HepG2 (cell line): ENCODE data around the gene SMPD3. TPM values are rescaled to one million over a fixed set of nuclear protein-coding genes. Genes with fewer than 3 reads are reported as not detected.

ENCODE experiments used
- ATF2 ChIP-seq: sonication (generic); formaldehyde crosslinking; IDR thresholded peaks from 2 replicates; pipeline ENCODE4 v1.4.0; 2020; ENCODE audit warnings: missing genetic modification reagents
- CBX1 ChIP-seq: IDR thresholded peaks from one replicate; pipeline ENCODE4 v1.6.1; 2016; ENCODE audit warnings: antibody characterized with exemption, low read depth
- CC2D1A ChIP-seq: sonication (generic); formaldehyde crosslinking; IDR thresholded peaks from 2 replicates; pipeline ENCODE4 v1.8.1; 2023; ENCODE audit warnings: mild to moderate bottlenecking, missing genetic modification reagents
- KDM5A ChIP-seq: fragments of 200-600 bp; sonication (generic); IDR thresholded peaks from 2 replicates; pipeline ENCODE4 v1.7.0; 2018; ENCODE audit warnings: antibody characterized with exemption, mild to moderate bottlenecking, low read length, borderline replicate concordance
- MED1 ChIP-seq: sonication (generic); formaldehyde crosslinking; IDR thresholded peaks from 2 replicates; pipeline ENCODE4 v1.4.0; 2020; ENCODE audit warnings: missing genetic modification reagents
- MXI1 ChIP-seq: IDR thresholded peaks from 3 replicates; pipeline ENCODE4 v1.6.1; 2012; ENCODE audit warnings: low read depth, low read length, inconsistent platforms, borderline replicate concordance
- NBN ChIP-seq: fragments of 450-650 bp; conservative IDR thresholded peaks from 2 replicates; pipeline ENCODE4 v1.6.1; 2017
- NFKBIZ ChIP-seq: IDR thresholded peaks from 2 replicates; pipeline ENCODE4 v1.6.1; 2018; ENCODE audit warnings: missing genetic modification reagents, missing compliant biosample characterization
- RBM39 ChIP-seq: fragments of 200-400 bp; formaldehyde crosslinking; IDR thresholded peaks from one replicate; pipeline ENCODE4 v1.6.1; 2018; ENCODE audit warnings: antibody characterized with exemption, mild to moderate bottlenecking, low read depth, low read length; ENCODE audit not compliant: poor library complexity, severe bottlenecking
- SALL1 ChIP-seq: sonication (generic); formaldehyde crosslinking; IDR thresholded peaks from 2 replicates; pipeline ENCODE4 v1.8.0; 2022; ENCODE audit warnings: mild to moderate bottlenecking, missing genetic modification reagents
- SNAPC2 ChIP-seq: sonication (generic); formaldehyde crosslinking; IDR thresholded peaks from 2 replicates; pipeline ENCODE4 v1.8.1; 2022; ENCODE audit warnings: mild to moderate bottlenecking, missing genetic modification reagents
- SP140L ChIP-seq: sonication (generic); formaldehyde crosslinking; IDR thresholded peaks from 2 replicates; pipeline ENCODE4 v1.4.0; 2020; ENCODE audit warnings: missing genetic modification reagents, borderline replicate concordance
- SPEN ChIP-seq: sonication (generic); formaldehyde crosslinking; IDR thresholded peaks from 2 replicates; pipeline ENCODE4 v1.5.1; 2020; ENCODE audit warnings: low read depth, mild to moderate bottlenecking, missing genetic modification reagents
- ZBTB33 ChIP-seq: sonication (generic); formaldehyde crosslinking; IDR thresholded peaks from 2 replicates; pipeline ENCODE4 v1.4.0; 2020; ENCODE audit warnings: missing genetic modification reagents
- ZBTB42 ChIP-seq: sonication (generic); formaldehyde crosslinking; IDR thresholded peaks from 2 replicates; pipeline ENCODE4 v1.5.0; 2020; ENCODE audit warnings: mild to moderate bottlenecking, missing genetic modification reagents
- ZC3H13 ChIP-seq: sonication (generic); formaldehyde crosslinking; IDR thresholded peaks from 2 replicates; pipeline ENCODE4 v1.8.1; 2023; ENCODE audit warnings: mild to moderate bottlenecking, missing genetic modification reagents, moderate library complexity
- ZFP36L2 ChIP-seq: sonication (generic); formaldehyde crosslinking; IDR thresholded peaks from 2 replicates; pipeline ENCODE4 v1.4.0; 2020; ENCODE audit warnings: missing genetic modification reagents
- ZFP37 ChIP-seq: sonication (generic); formaldehyde crosslinking; IDR thresholded peaks from 2 replicates; pipeline ENCODE4 v1.4.0; 2020; ENCODE audit warnings: missing genetic modification reagents, borderline replicate concordance
- ZNF18 ChIP-seq: sonication (generic); formaldehyde crosslinking; IDR thresholded peaks from 2 replicates; pipeline ENCODE4 v1.8.0; 2022; ENCODE audit warnings: mild to moderate bottlenecking, missing genetic modification reagents; ENCODE audit not compliant: insufficient replicate concordance
- ZNF232 ChIP-seq: sonication (generic); formaldehyde crosslinking; IDR thresholded peaks from 2 replicates; pipeline ENCODE4 v1.4.0; 2020; ENCODE audit warnings: missing genetic modification reagents, borderline replicate concordance
- ZNF543 ChIP-seq: sonication (generic); formaldehyde crosslinking; IDR thresholded peaks from 2 replicates; pipeline ENCODE4 v1.4.0; 2020; ENCODE audit warnings: mild to moderate bottlenecking, missing genetic modification reagents
- ZNF691 ChIP-seq: sonication (generic); formaldehyde crosslinking; IDR thresholded peaks from 2 replicates; pipeline ENCODE4 v1.4.0; 2020; ENCODE audit warnings: missing genetic modification reagents, low read depth, mild to moderate bottlenecking, borderline replicate concordance
- ZNF850 ChIP-seq: sonication (generic); formaldehyde crosslinking; conservative IDR thresholded peaks from 2 replicates; pipeline ENCODE4 v1.9.0; 2021; ENCODE audit warnings: mild to moderate bottlenecking, missing genetic modification reagents
- polyA plus RNA-seq, 8 experiments: library from polyadenylated mRNA; depleted of rRNA in 3 of 8; stranded (reverse) in 7 of 8; unstranded in 1 of 8; fragments of >200 nt; fragmentation: Illumina TruSeq in 4 of 8; extraction: Trizol in 4 of 8; gene quantifications; 2 replicates each; pipeline versions ENCODE4 v1.2.1 to v1.2.3, GENCODE V29; 2011 to 2016; ENCODE audit warnings: low read depth in 4 of 8, missing spikeins in 1 of 8, mixed read lengths in 1 of 8; ENCODE audit not compliant: insufficient read depth in 1 of 8
- total RNA-seq, 5 experiments: library from RNA; depleted of rRNA; stranded (reverse); fragments of >200 nt; fragmentation: Illumina TruSeq; extraction: Trizol; gene quantifications; 2 replicates each; pipeline ENCODE4 v1.2.3, GENCODE V29; 2016; ENCODE audit warnings: low read depth in 1 of 5

The SMPD3 gene
- total and polyA plus RNA-seq, 2 of the 13 experiments (the other 11 are each of a cell fraction or from before 2014, with no cell fraction given): 0.07 to 0.32 TPM

- TF ChIP-seq ZNF18 (CRISPR knock-in tag) (peak; percentile 13), NBN (no peak), MED1 (CRISPR knock-in tag) (peak; percentile 73), SP140L (CRISPR knock-in tag) (0 out of 2 replicates have a peak, but pooled peaks have one; percentile 73), SNAPC2 (CRISPR knock-in tag) (peak; percentile 77; the same call in 1 of the 2 replicates), ZNF850 (no peak), MXI1 (peak; percentile 61; the same call in 1 of the 3 replicates), SPEN (peak; percentile 64), KDM5A (no peak), ZBTB33 (CRISPR knock-in tag) (0 out of 2 replicates have a peak, but pooled peaks have one; percentile 7), ZNF232 (CRISPR knock-in tag) (peak; percentile 86; the same call in 1 of the 2 replicates), ZNF691 (CRISPR knock-in tag) (peak; percentile 34; the same call in 1 of the 2 replicates), ZBTB42 (CRISPR knock-in tag) (no peak), ZFP36L2 (CRISPR knock-in tag) (no peak; the same call in 1 of the 2 replicates), CBX1 (no peak), RBM39 (peak; percentile 76), SALL1 (CRISPR knock-in tag) (peak; percentile 92), CC2D1A (CRISPR knock-in tag) (no peak), ZNF543 (CRISPR knock-in tag) (peak; percentile 89), ZC3H13 (CRISPR knock-in tag) (no peak), ATF2 (no peak; the same call in 1 of the 2 replicates), NFKBIZ (CRISPR knock-in tag) (peak; percentile 35; the same call in 1 of the 2 replicates), ZFP37 (CRISPR knock-in tag) (no peak)
Measured at GRCh38 chr16:68448360-68448970, at the start of gene SMPD3 (continued).
